ENCODE data around the gene NEDD4L.
"Not testable (repeated sequence)": the region's sequence is repeated elsewhere in the genome, so short reads cannot be mapped to it uniquely, and the experiment has no call there.

The NEDD4L gene

GRCh38 chr18:58047556-58047882 is 3.5 kb downstream of the NEDD4L start:
- Histone ChIP-seq H3K4me1 (ENCODE audit: control insufficient read depth in 2 of 2, insufficient read depth in 1 of 2, low read depth in 1 of 2, low read length in 2 of 2) (peaks cover 8 to 15% of the 10 kb centered on the region in 2 donors), H3K14ac (ENCODE audit: low read length) (no peak overlapping the region), H3K79me1 (ENCODE audit: low read depth, low read length) (peaks cover 2% of the 10 kb centered on the region), H2BK15ac (ENCODE audit: low read length) (no peak overlapping the region), H3K27me3 (ENCODE audit: control insufficient read depth in 3 of 3, insufficient read depth in 3 of 3, low read depth in 1 of 3, low read length in 3 of 3) (no peaks in the 10 kb centered on the region), H2AK5ac (ENCODE audit: low read depth, low read length) (no peak overlapping the region), H4K91ac (ENCODE audit: low read depth, low read length, poor library complexity) (no peak overlapping the region), H4K8ac (ENCODE audit: low read depth, low read length) (no peak overlapping the region), H3K4me2 (ENCODE audit: insufficient read depth, low read length, poor library complexity, severe bottlenecking) (no peak overlapping the region), H3K4ac (ENCODE audit: low read length) (no peak overlapping the region), H3K9me3 (replicated peaks in 1 of 2; ENCODE audit: control insufficient read depth in 2 of 2, insufficient read depth in 1 of 2, low read depth in 1 of 2, low read length in 2 of 2) (no peaks in the 10 kb centered on the region), H2BK5ac (ENCODE audit: low read length) (no peak overlapping the region), H2BK120ac (ENCODE audit: low read depth, low read length) (no peak overlapping the region), H3K23ac (ENCODE audit: low read depth, low read length, poor library complexity) (no peak overlapping the region), H3K18ac (ENCODE audit: low read length) (no peak overlapping the region), H2BK12ac (ENCODE audit: low read length) (no peak overlapping the region), H3K27ac (replicated peaks; ENCODE audit: low read length) (no peak overlapping the region), H3K4me3 (ENCODE audit: low read length in 2 of 2) (no peak overlapping the region), H2AFZ (ENCODE audit: low read length) (no peak overlapping the region), H3K9ac (ENCODE audit: low read depth, low read length, poor library complexity) (no peak overlapping the region), H3K36me3 (replicated peaks in 1 of 2; ENCODE audit: control insufficient read depth in 2 of 2, insufficient read depth in 2 of 2, low read length in 2 of 2) (no peaks in the 10 kb centered on the region)
- DNase-seq (ENCODE audit: low spot score), result no peak
- WGBS, 2 donors (ENCODE audit: extremely low coverage in 2 of 2, insufficient read length in 2 of 2, insufficient replicate concordance in 1 of 2), result no CpG with 5 or more reads among the region's 3 CpGs

- Histone ChIP-seq H3K18ac (ENCODE audit: low read length) (no peak overlapping the region), H3K4me2 (ENCODE audit: insufficient read depth, low read length, poor library complexity, severe bottlenecking) (no peak overlapping the region), H3K14ac (ENCODE audit: low read length) (no peak overlapping the region), H3K79me1 (ENCODE audit: low read depth, low read length) (peaks cover 2% of the 10 kb centered on the region), H3K4me1 (ENCODE audit: control insufficient read depth in 2 of 2, insufficient read depth in 1 of 2, low read depth in 1 of 2, low read length in 2 of 2) (peaks cover 5 to 12% of the 10 kb centered on the region in 2 donors), H3K27me3 (ENCODE audit: control insufficient read depth in 3 of 3, insufficient read depth in 3 of 3, low read depth in 1 of 3, low read length in 3 of 3) (no peaks in the 10 kb centered on the region), H2BK5ac (ENCODE audit: low read length) (no peak overlapping the region), H3K9ac (ENCODE audit: low read depth, low read length, poor library complexity) (no peak overlapping the region), H2BK12ac (ENCODE audit: low read length) (no peak overlapping the region), H3K23ac (ENCODE audit: low read depth, low read length, poor library complexity) (no peak overlapping the region), H4K8ac (ENCODE audit: low read depth, low read length) (no peak overlapping the region), H2AK5ac (ENCODE audit: low read depth, low read length) (no peak overlapping the region), H3K4me3 (ENCODE audit: low read length in 2 of 2) (no peak overlapping the region), H3K9me3 (replicated peaks in 1 of 2; ENCODE audit: control insufficient read depth in 2 of 2, insufficient read depth in 1 of 2, low read depth in 1 of 2, low read length in 2 of 2) (no peaks in the 10 kb centered on the region), H4K91ac (ENCODE audit: low read depth, low read length, poor library complexity) (no peak overlapping the region), H3K36me3 (replicated peaks in 1 of 2; ENCODE audit: control insufficient read depth in 2 of 2, insufficient read depth in 2 of 2, low read length in 2 of 2) (no peaks in the 10 kb centered on the region), H3K27ac (replicated peaks; ENCODE audit: low read length) (no peak overlapping the region), H3K4ac (ENCODE audit: low read length) (no peak overlapping the region), H2BK120ac (ENCODE audit: low read depth, low read length) (no peak overlapping the region), H2BK15ac (ENCODE audit: low read length) (no peak overlapping the region), H2AFZ (ENCODE audit: low read length) (no peak overlapping the region)
- WGBS, 2 donors (ENCODE audit: extremely low coverage in 2 of 2, insufficient read length in 2 of 2, insufficient replicate concordance in 1 of 2), result no CpG with 5 or more reads among the region's 5 CpGs
- no peak for DNase-seq (ENCODE audit: low spot score)
Measured at GRCh38 chr18:58048081-58048642, 4.1 kb downstream of the NEDD4L start.

DNA sequence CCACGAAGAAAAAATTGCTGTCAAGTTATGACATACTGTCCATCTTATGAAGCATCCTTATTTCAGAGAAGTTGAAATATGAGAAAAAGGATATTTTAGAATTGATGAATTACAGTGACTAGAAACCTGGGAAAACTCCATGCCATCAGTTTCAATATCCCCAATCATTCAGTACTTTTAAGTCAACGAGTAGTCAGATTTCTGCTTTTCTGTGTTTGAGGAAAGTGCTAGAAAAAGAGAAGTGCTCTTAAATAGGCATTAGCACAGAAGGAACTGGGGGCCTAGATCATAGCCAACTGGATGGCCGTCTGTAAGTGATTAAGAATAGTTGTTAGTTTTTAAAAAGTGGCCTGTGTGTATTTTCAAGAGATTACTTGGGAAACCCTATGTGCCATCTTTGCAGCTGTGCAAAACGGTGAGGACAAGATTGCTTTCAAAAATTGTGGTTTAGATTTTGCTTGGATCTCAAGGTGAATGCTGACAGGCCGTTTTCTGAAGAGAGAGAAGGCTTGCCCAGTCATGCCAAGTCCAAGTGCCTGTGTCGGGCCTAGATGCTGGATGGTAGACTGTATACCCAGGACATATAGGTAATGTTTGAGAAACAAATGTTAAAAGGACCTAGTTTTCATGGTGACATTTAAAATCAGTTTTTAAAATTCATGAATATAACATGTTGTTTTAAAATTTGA is 5.1 kb downstream of the NEDD4L start:
- H3K4me3 ChIP-seq (ENCODE audit: low read length in 2 of 2), result no peak overlapping the region
- no CpG with 5 or more reads among the region's 6 CpGs for WGBS, 2 donors (ENCODE audit: extremely low coverage in 2 of 2, insufficient read length in 2 of 2, insufficient replicate concordance in 1 of 2)

GRCh38 chr18:58050963-58051362 is 6.9 kb downstream of the NEDD4L start:
- not testable (repeated sequence) for H2BK5ac ChIP-seq (ENCODE audit: low read length); H3K18ac ChIP-seq (ENCODE audit: low read length); H3K9ac ChIP-seq (ENCODE audit: low read depth, low read length, poor library complexity); H3K9me3 ChIP-seq (replicated peaks in 1 of 2; ENCODE audit: control insufficient read depth in 2 of 2, insufficient read depth in 1 of 2, low read depth in 1 of 2, low read length in 2 of 2); H3K79me1 ChIP-seq (ENCODE audit: low read depth, low read length); DNase-seq (ENCODE audit: low spot score); H2BK15ac ChIP-seq (ENCODE audit: low read length); H4K8ac ChIP-seq (ENCODE audit: low read depth, low read length); H2AK5ac ChIP-seq (ENCODE audit: low read depth, low read length); H4K91ac ChIP-seq (ENCODE audit: low read depth, low read length, poor library complexity); H3K4me3 ChIP-seq (ENCODE audit: low read length in 2 of 2); H3K4ac ChIP-seq (ENCODE audit: low read length); H3K27me3 ChIP-seq (ENCODE audit: control insufficient read depth in 3 of 3, insufficient read depth in 3 of 3, low read depth in 1 of 3, low read length in 3 of 3); H3K36me3 ChIP-seq (replicated peaks in 1 of 2; ENCODE audit: control insufficient read depth in 2 of 2, insufficient read depth in 2 of 2, low read length in 2 of 2); H2AFZ ChIP-seq (ENCODE audit: low read length); H3K27ac ChIP-seq (replicated peaks; ENCODE audit: low read length); H3K14ac ChIP-seq (ENCODE audit: low read length); H3K4me2 ChIP-seq (ENCODE audit: insufficient read depth, low read length, poor library complexity, severe bottlenecking); H2BK12ac ChIP-seq (ENCODE audit: low read length); H2BK120ac ChIP-seq (ENCODE audit: low read depth, low read length); H3K23ac ChIP-seq (ENCODE audit: low read depth, low read length, poor library complexity)
- no CpG with 5 or more reads among the region's 3 CpGs for WGBS, 2 donors (ENCODE audit: extremely low coverage in 2 of 2, insufficient read length in 2 of 2, insufficient replicate concordance in 1 of 2)
- H3K4me1 ChIP-seq (ENCODE audit: control insufficient read depth in 2 of 2, insufficient read depth in 1 of 2, low read depth in 1 of 2, low read length in 2 of 2), result peaks cover 9 to 11% of the 10 kb centered on the region in 2 donors

More for the DNA sequence above, 5.1 kb downstream of the NEDD4L start:
- H3K23ac ChIP-seq (ENCODE audit: low read depth, low read length, poor library complexity), result no peak overlapping the region
- H3K79me1 ChIP-seq (ENCODE audit: low read depth, low read length), result peaks cover 2% of the 10 kb centered on the region
- H2AFZ ChIP-seq (ENCODE audit: low read length), result no peak overlapping the region
- H2AK5ac ChIP-seq (ENCODE audit: low read depth, low read length), result no peak overlapping the region
- H2BK5ac ChIP-seq (ENCODE audit: low read length), result no peak overlapping the region
- H3K4ac ChIP-seq (ENCODE audit: low read length), result no peak overlapping the region
- DNase-seq (ENCODE audit: low spot score), result no peak
- H4K8ac ChIP-seq (ENCODE audit: low read depth, low read length), result no peak overlapping the region
- H2BK15ac ChIP-seq (ENCODE audit: low read length), result no peak overlapping the region
- no peak overlapping the region for H3K14ac ChIP-seq (ENCODE audit: low read length)
- no peak overlapping the region for H3K18ac ChIP-seq (ENCODE audit: low read length)
- no peak overlapping the region for H2BK120ac ChIP-seq (ENCODE audit: low read depth, low read length)
- no peak overlapping the region for H3K27ac ChIP-seq (replicated peaks; ENCODE audit: low read length)
- no peaks in the 10 kb centered on the region for H3K9me3 ChIP-seq (replicated peaks in 1 of 2; ENCODE audit: control insufficient read depth in 2 of 2, insufficient read depth in 1 of 2, low read depth in 1 of 2, low read length in 2 of 2)
- H3K36me3 ChIP-seq (replicated peaks in 1 of 2; ENCODE audit: control insufficient read depth in 2 of 2, insufficient read depth in 2 of 2, low read length in 2 of 2), result no peaks in the 10 kb centered on the region
- no peaks in the 10 kb centered on the region for H3K27me3 ChIP-seq (ENCODE audit: control insufficient read depth in 3 of 3, insufficient read depth in 3 of 3, low read depth in 1 of 3, low read length in 3 of 3)
- H2BK12ac ChIP-seq (ENCODE audit: low read length), result no peak overlapping the region
- no peak overlapping the region for H4K91ac ChIP-seq (ENCODE audit: low read depth, low read length, poor library complexity)
- H3K4me1 ChIP-seq (ENCODE audit: control insufficient read depth in 2 of 2, insufficient read depth in 1 of 2, low read depth in 1 of 2, low read length in 2 of 2), result peaks cover 6 to 12% of the 10 kb centered on the region in 2 donors
- H3K4me2 ChIP-seq (ENCODE audit: insufficient read depth, low read length, poor library complexity, severe bottlenecking), result no peak overlapping the region
- no peak overlapping the region for H3K9ac ChIP-seq (ENCODE audit: low read depth, low read length, poor library complexity)

Data from neuronal stem cell (in vitro differentiated cells).